GM21360 (cell line): Measurements from ENCODE around the gene SPACA9.

Experiments
- ATAC-seq: cut with Tn5 transposase; IDR thresholded peaks from one replicate; pipeline ENCODE4 v1.9.1; 2021; ENCODE audit warnings: mild to moderate bottlenecking, moderate library complexity; ENCODE audit not compliant: unreplicated experiment

SPACA9 gene

DNA sequence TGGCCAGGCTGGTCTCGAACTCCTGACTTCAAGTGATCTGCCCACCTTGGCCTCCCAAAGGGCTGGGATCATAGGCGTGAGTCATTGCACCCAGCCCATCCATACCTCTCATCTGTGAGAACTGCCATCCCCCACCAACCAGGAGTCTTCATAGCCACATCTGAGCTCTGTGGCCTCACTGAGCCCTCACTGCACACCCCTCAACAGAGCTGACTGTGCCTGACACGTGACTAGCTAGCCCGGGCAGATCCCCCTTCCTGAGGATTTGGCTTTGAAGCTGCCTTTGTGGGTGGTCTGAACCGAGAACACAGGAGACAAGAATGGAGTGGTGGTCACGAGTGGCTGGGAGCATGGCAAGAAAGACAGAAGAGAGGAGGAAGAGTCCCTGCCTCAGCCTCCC lies 16.2 kb upstream of the SPACA9 start:
- no peak for ATAC-seq

DNA sequence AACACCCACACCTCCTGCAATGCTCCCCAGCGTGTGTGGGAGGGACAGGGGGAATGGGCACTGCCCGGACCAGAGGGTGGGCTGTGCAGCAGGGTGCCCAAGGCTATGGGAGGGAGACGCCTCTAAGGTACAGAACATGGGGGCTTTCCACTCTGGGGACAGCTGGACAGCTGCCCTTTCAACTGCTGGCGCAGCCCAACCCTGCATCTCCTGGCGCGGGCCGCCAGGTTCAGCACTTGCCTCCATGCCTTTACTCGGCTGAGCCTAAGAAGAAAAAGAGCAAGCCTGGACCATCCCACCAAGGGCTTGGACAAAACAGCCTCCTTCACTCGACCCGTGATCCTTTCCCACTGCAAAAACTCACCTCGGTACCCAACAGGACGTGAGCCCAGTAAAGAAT lies 15.6 kb upstream of the SPACA9 start:
- ATAC-seq = no peak

DNA sequence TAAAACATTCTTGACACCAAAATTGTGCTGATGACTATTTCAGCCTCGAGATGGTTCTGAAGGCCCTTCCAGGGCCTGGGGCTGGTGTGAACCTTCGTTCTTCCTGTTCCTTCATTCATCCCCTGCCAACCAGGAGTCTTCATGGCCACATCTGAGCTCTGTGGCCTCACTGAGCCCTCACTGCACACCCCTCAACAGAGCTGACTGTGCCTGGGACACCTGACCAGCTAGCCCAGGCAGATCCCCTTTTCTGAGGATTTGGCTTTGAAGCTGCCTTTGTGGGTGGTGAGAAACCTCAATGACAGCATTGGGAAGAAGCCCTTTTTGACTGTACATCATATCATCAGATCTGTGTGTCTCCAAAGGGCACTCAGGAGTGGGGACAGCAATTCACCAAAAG lies 14.4 kb upstream of the SPACA9 start:
- no peak for ATAC-seq

DNA sequence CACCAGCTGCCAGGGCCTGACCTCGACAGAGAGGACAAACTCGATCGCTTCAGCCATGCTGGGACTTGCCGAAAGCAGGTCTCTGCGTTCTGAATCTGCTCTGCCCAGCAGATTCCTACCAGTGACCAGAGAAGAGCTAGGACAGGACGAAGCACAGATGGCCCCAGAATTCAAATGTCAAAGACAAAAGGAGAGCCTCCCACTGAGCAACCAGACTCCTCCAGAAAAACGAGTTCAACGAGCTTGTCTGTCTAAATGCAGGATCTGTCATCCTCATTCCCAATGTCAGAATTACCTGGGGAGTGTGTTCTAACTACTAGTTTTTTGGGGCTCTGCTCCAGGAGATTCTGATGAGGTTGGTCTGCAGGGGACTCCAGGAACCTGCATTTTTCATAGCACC lies 14.0 kb upstream of the SPACA9 start:
- ATAC-seq = no peak

DNA sequence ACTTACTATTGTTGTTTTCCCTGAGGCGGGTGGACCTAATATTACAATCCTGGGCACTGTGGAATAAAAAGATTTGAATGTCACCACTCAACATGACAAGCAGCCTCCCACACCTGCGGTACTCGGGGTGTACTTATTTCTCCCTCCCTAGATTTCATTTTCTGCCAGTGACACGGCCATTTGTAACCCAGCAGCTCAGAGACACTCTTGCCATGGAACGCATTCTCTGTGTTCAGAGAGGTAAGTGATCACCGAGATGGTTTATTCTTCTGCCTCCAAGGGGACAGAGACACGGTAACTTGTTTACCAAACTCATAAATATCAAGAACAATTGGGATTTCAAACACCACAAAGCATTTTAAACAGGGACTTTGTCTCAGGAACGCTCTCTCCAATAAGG lies 11.8 kb upstream of the SPACA9 start:
- ATAC-seq = no peak

DNA sequence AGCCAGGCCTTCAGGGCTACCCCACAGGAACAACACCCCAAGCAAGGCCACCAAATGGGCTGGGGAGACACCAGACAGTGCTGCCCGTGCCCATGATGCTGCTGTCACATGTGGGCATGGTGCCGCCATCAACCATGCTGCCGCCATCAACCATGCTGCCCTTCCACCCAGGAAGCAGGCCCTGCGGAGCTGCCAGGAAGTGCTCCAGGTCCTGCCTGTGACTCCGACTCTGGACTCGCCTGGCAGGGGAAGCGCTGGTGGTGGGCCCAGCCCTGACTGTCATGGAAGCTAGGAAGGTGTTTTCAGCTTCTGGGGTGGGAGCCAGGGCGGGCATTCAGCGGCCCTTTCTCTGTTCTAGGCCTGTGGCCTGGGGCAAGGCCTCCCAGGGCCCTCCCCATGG lies 9.4 kb upstream of the SPACA9 start:
- no peak for ATAC-seq

DNA sequence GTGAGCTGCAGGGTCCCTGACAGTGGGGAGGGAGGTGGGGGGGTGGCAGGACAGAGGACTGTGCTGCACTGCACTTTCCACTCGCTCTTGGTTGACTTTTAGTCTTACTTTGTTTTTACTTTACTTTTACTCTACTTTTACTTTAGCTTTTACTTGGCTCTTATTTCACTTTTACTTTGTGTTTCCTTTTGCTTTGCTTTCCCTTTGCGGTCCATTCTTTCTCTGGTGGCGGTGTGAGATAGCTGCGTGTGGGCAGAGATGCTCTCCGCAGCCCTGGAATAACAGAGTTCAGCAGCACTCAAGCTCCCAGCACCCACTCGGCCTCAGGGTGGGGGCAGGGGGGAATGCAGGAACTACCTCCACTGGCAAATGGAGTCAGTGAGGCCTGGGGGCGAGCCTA lies 5.3 kb upstream of the SPACA9 start:
- no peak for ATAC-seq

DNA sequence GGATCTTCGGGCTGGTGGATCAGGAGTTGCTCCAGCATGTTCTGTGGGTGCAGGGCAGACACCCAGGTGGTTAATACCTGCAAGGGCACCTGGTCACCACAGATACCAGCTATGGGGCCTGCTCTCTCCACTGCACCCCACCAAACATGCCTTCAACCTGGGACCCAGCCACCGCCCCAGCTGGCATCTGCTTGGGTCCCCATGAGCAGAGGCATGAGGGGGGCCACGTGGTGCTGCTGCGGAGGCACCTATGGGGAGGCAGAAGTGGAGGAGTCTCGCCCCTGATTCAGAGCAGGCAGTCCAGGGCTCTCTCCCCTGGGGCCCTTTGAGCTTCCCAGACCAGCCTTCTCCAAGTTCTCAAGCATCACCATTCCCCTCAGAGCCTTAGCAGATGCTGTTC lies 3.5 kb upstream of the SPACA9 start:
- ATAC-seq = no peak

DNA sequence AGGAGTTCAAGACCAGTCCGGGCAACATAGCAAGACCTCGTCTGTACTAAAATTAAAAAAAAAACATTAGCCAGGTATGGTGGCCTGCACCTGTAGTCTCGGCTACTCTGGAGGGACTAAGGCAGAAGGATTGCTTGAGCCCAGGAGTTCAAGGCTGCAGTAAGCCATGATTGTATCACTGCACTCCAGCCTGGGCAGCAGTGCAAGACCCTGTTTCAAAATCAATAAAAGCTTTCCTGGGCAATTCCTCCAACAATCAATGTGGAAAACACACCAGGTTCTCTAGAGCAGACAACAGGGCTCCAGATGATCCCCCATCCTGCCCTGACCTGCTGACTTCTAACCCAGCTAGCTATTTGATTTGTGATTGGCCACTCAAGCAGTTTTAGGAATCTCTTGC lies 1.8 kb upstream of the SPACA9 start:
- ATAC-seq = no peak

DNA sequence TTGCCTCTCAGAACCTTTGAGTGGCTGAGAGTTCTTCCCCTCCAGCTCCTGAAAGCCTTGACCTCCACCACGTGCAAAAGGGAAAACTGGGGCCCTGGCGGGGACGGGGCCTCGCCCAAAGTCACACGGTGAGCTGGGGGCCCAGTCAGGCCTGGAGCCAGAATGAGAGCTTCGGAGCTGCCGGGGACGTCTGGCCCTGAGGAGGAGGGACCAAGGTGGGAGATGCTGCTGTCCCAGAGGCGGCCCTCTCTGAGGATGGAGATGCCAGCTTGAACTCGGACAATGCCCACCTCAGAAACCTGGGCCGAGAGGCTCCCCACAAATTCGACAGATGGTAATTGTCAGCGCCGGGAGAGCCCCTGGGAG lies 1.3 kb upstream of the SPACA9 start:
- ATAC-seq = no peak

DNA sequence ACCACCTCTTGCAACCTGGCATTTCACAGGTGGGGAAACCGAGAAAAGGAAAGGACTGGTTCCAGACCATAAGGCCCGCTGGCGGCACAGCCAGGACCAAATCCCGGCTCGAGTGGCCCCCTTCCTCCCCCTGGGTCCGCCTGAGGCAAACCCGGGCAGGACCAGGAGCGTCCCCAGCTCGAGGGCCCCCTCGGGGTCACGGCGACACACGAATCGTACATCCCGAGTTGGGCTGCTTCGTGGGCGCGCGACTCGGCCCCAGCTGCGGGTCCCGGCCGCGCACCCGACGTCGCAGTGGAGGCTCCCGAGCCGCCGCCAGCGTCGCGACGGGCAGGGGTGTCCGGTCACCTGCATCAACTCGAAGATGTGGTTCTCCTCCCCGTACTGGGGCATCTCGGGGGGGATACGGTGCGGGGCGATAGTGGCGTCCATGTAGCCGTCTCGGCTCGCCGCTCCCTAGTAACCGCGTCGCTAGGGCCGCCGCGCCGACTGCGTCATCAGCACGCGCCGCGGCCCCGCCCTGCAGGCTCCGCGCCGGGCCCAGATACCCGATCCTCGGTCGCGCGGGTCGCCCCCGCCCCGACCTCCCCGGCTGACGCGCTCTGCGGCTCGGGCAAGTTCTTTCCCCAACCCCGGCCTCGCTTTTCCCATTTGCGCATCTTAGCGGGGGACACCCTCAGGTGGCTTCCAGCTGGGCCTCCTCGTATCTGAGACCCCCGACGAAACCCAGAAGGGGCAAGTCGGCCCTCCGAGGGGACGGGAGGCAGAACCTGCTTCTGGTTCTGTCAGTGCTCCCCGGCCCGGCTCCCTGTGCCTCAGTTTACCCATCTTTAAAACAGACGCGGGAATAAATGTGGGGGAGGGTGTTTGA lies 639 bp upstream of the SPACA9 start, which contains the start of gene AK8:
AK8 (minus strand) TSS at position 461 of the 871 bp plus-strand sequence; CDS start at position 432, 29 bp downstream.
- ATAC-seq = peak; percentile 60

DNA sequence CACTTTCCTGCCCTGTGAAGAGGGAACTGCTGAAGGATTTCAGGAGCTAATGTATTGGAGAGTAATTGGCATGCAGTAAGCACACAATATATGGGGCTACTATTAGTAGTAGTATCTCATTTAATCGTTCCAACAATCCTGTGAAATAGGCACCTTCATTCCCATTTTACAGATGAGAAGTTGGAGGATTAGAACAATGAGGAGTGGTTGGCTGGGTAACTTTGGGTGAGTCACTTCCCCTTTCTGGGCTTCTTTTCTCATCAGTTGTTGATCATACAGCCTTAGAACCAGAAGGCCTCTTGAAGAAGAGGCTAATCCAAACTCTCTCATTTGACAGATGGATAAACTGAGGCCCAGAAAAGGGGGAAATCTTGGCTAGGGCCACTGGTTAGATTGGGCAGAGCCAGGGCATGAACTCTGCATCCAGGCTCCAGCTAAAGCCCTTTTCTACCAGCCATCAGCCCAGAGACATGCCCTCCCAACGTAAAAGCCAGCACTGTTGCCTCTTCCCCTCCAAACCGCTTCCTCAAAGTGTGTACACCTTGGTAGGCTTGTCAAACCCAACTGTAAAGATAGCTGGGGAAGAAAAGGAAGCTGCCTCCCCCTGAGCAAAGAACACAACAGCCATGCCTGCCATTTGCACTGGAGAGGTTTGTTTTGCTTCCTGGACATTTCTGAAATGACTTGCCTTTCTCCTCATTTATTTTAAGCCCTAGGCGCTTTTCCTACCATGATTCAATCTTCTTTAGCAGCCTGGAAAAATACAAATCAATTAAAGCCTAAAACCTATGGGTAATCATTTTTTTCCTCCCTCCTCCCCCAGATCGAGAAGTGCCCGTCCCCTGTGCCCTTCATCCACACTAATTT lies 992 bp downstream of the SPACA9 start:
- ATAC-seq = no peak

DNA sequence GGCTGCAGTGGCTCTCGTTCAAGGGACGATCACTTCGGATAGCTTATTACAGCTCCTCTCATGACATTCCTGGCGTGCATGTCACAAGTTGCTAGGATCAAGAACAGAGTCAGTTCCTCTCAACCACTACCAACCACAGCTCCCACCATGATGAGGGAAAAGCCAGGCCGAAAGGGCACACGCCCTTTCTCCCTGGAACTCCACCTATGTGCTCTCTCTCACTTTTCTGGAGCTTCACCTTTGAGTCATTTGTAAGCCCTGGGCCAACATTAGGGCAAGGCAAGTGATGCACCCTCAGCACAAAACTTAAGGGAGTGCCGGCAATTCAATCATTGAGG lies 1.6 kb downstream of the SPACA9 start:
- ATAC-seq = no peak

DNA sequence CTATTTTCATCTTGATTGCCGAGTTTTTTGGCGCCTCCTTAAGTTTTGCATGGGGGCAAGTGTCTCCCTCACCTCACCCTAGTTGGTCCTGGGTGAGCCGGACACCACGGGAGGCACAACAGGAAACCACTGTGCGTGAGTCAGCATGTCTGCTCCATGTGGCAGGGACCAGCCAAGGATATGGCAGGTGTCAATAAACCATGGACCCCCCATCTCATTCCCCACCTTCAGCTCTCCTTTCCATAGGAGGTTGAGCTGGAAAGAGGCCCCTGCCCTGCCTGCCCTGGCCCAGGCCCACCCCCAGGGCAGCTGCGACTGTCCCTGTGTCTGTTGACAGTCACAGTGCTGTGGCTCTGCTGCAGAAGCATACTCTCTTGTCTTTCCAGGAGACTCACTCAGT lies 3.1 kb downstream of the SPACA9 start:
- ATAC-seq = no peak

DNA sequence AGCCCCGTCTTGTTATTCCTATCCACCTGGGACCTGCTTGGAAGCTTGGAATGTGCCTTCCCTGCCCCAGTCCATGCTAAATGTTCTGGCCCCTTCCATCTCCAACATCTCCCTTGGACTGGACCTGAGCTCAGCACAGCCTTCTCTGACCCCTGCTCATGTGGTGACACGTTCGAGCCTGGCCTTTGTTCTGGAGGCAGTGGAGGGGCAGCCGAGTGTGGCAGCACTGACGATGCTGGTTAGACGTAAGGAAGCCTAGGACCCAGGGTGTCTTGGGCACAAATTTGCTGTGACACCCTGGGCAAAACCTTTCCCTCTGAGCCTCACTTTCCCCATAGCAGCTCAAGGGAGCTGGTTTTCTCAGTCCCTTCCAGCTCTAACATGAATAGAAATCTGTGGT lies 3.9 kb downstream of the SPACA9 start:
- ATAC-seq = no peak

DNA sequence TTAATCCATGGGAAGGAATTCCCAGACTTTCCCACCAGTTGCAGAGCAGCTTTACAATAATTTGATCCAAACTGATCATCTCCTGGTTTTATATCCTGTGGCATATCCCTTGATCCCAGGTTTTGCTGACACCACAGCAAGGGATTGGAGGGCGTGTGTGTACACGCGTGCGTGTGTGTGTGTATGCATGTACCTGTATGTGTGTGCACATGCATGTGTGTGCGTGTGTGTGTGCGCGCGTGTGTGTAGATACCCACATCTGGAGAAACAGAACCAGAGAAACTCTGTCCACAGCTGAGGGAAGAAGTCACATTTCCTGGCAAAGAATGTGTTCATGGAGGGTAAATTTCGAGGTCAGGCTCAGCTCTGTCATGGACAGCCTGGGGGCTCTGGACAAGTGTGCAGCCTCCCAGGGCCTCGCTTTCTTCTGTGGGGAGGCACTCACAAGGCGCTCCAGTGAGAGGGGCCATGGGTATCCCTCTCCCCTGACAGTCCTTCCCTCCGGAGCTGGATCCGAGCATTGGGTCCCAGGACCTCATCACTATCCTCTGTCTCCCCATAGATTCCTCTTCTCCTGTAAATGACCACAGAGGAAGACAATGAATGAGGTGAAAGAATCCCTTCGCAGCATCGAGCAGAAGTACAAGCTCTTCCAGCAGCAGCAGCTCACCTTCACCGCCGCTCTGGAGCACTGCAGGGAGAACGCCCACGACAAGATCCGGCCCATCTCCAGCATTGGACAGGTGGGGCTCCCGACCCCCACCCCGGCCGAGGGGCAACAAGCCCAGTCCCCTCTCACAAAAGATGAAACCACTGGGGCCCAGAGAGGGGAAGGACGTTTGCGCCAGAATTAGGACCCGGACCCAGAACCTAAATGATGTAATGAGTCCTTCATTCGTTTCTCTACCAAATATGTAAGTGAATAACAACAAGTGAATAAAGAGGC lies 4.9 kb downstream of the SPACA9 start:
- no peak for ATAC-seq

DNA sequence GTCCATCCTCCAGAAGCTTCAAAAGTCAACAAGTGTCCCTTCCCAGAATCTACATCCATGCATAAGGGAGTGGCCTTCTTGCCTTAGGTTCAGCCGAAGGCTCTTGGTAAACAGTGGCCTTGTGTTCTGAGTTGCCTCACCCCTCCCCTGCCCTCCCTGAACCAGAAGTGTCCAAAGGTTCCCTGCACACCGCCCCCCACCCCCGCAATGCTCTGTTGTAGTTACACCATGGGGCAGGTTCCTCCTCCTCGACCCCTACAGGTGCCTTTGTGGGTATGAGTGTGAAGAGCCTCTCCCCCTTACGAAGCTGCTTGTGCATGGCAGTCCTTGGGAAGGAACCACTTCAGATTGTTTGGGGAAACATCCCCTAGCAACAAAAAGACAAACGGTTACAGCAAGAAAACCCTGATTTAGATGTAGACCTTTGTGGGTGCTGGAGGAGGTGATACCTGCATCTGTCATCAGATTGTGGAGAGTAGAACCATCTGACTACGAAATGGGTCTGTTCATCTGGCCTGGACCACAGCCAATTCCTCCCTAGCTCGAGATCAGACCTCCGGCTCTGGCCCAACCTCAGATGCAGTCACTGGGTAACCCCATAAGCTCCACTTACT lies 7.1 kb downstream of the SPACA9 start:
- no peak for ATAC-seq

DNA sequence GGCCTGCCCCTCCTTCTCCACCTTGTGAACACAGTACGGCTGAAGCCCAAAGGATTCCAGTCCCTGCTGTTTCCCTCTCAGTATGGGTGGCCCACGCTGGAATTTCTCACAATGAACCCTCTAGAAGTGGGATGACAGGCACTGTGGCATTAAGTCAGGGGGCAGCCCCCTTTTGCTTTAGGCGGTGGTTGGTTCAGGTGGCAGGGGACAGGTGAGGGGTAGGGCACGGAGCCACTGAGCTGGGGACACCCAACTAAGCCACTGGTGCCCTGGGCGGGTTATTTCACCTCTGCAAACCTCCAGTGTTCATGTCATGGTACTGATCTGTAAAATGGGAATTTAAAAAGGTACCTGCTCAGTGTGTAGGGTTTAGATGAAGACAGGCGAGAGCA lies 7.6 kb downstream of the SPACA9 start:
- no peak for ATAC-seq

DNA sequence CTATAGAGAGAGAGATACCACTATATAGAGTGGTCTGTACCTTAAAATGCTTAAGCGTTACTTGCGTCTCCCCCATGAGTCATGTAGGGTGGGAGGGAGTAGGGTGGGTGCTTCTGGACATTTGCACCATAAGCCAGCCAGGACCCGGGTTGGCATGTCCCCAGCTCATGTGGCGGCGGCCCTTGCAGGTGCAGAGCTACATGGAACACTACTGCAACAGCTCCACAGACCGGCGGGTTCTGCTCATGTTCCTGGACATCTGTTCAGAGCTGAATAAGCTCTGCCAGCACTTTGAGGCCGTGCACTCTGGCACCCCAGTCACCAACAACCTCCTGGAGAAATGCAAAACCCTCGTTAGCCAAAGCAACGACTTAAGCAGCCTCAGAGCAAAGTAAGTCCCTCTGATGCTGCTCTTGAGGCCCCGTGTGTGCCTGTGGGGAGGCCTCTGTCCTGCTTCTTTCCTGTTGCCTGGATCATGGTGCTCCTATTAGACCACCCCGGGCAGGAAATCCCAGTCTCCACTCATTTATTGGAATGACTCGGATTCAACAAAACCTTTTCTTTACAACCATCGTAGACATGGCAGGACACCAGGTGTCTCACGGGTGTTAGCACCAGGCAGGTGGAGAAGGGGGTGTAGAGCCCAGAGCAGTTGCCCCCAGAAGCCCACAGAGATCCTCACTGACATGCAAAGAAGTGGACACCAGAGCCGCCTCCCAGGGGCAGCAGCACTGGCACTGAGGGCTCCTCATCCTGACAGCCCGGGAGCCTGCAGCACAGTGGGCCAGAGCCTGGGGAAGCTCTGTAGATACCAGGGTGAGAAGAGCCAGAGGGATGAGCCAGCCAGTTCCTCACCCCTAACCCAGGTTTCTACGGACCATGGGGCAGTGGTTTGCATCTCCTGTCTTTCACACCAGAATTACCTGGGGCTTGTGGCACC lies 8.8 kb downstream of the SPACA9 start:
- ATAC-seq = no peak

DNA sequence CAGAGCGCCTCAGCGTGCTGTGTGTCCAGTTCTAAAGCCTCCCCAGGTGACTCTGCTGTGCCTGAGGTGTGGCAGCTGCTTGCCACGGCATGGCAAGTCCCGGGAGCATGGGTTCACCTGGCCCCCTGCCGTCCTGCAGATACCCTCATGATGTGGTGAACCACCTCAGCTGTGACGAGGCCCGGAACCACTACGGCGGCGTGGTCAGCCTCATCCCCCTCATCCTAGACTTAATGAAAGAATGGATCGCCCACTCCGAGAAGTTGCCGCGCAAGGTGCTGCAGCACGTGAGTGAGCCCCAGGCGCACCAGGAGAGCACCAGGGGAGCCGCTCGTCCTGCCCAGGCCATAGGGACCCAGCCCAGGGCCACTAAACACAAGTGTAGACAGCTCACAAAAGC lies 9.5 kb downstream of the SPACA9 start:
- ATAC-seq = no peak
